ENCODE results near the gene LRRC8E. TPM values are rescaled to one million over a fixed set of nuclear protein-coding genes. Genes with fewer than 3 reads are reported as not detected.

The LRRC8E gene
- total and polyA plus RNA-seq, 2 of the 8 experiments (the other 6 are each of a cell fraction or from before 2014, with no cell fraction given): 2.7 to 2.9 TPM

GRCh38 chr19:7921967-7922835, 33.9 kb downstream of the LRRC8E start:
- Histone ChIP-seq H2BK15ac (ENCODE audit: low read length) (no peak overlapping the region), H4K20me1 (replicated peaks in 1 of 2; ENCODE audit: control insufficient read depth in 1 of 2, insufficient read depth in 2 of 2, low read length in 2 of 2) (peaks cover 10 to 15% of the 10 kb centered on the region in 2 experiments), H3K23me2 (ENCODE audit: low read depth, low read length) (peaks cover 20% of the 10 kb centered on the region), H3K56ac (replicated peaks; ENCODE audit: insufficient read length, low read depth, low read length) (no peak overlapping the region), H3K27me3 (replicated peaks in 1 of 4; ENCODE audit: control insufficient read depth in 3 of 4, extremely low read depth in 1 of 4, insufficient read depth in 3 of 4, low read length in 3 of 4) (peaks cover 5 to 18% (median 16%) of the 10 kb centered on the region in 4 experiments; a peak in 6 of 7 replicates), H4K5ac (ENCODE audit: insufficient read length, low read depth, low read length) (no peak overlapping the region), H3K9ac (replicated peaks in 1 of 4; ENCODE audit: extremely low read depth in 1 of 4, low read depth in 3 of 4, low read length in 3 of 4) (no peak overlapping the region), H3K79me2 (ENCODE audit: control insufficient read depth in 1 of 2, insufficient read depth in 2 of 2, low read length in 2 of 2) (no peaks in the 10 kb centered on the region), H3K4ac (replicated peaks; ENCODE audit: insufficient read length, low read depth, low read length) (no peak overlapping the region), H2BK5ac (ENCODE audit: low read depth, low read length) (no peak overlapping the region), H2BK120ac (replicated peaks; ENCODE audit: low read depth, low read length) (no peak overlapping the region), H4K91ac (replicated peaks; ENCODE audit: insufficient read length, low read length) (no peak overlapping the region), H3K9me3 (ENCODE audit: insufficient read depth in 2 of 2, low read depth in 1 of 2, low read length in 1 of 2) (no peaks in the 10 kb centered on the region), H2AFZ (ENCODE audit: low read length) (no peak overlapping the region), H2BK12ac (ENCODE audit: low read depth, low read length) (no peak overlapping the region), H3K4me2 (ENCODE audit: insufficient read depth in 1 of 2, low read depth in 2 of 2, low read length in 2 of 2) (no peak overlapping the region; a peak in 1 of 4 replicates), H2AK5ac (ENCODE audit: low read depth, low read length) (no peak overlapping the region), H3K27ac (ENCODE audit: low read depth, low read length) (no peak overlapping the region), H3K4me1 (replicated peaks in 1 of 4; ENCODE audit: control insufficient read depth in 3 of 4, insufficient read depth in 4 of 4, low read length in 3 of 4) (peaks cover 0 to 25% (median 12%) of the 10 kb centered on the region in 4 experiments; a peak in 5 of 7 replicates), H3K36me3 (ENCODE audit: control insufficient read depth in 2 of 4, insufficient read depth in 4 of 4, low read length in 3 of 4) (peaks cover 0 to 3% (median 0%) of the 10 kb centered on the region in 4 experiments; a peak in 2 of 8 replicates), H4K8ac (ENCODE audit: extremely low read depth, insufficient read depth, low read length) (no peak overlapping the region), H3K79me1 (ENCODE audit: low read depth, low read length) (no peaks in the 10 kb centered on the region), H3K18ac (ENCODE audit: extremely low read depth, low read length) (no peak overlapping the region), H2BK20ac (ENCODE audit: low read length) (no peak overlapping the region), H3K23ac (ENCODE audit: insufficient read length) (no peak overlapping the region), H3K14ac (ENCODE audit: insufficient read length) (no peak overlapping the region), H3K4me3 (ENCODE audit: extremely low read depth in 1 of 4, insufficient read depth in 2 of 4, low read depth in 3 of 4, low read length in 4 of 4) (no peak overlapping the region)
- 93% methylated on average over 31 of the region's 31 CpGs; no CpG with 5 or more reads in 1 of the 2 experiments for WGBS, 2 experiments (ENCODE audit: extremely low coverage in 1 of 2, insufficient coverage in 1 of 2, insufficient read length in 1 of 2, insufficient replicate concordance in 2 of 2, low coverage in 1 of 2, low lambda C conversion rate in 2 of 2, missing lambda C conversion rate in 1 of 2)
- POLR2A ChIA-PET (ENCODE audit: partially characterized antibody): interaction anchor here (0.6 to 10.6 kb wide), 8 partner anchors 8 to 281 kb away, joined by 3 to 106 read pairs (median 8); partner anchors contain the start of genes MAP2K7 and TIMM44
- DNase-seq (ENCODE audit: low read depth in 1 of 2, low spot score in 2 of 2) (no peak), FAIRE-seq (no peak)
- CTCF ChIA-PET (ENCODE audit: partially characterized antibody): interaction anchor here (0.6 to 9.0 kb wide), 11 partner anchors 13 to 130 kb away, joined by 3 to 112 read pairs (median 4); partner anchors contain the start of genes CCL25, PRR36 and TIMM44
- TF ChIP-seq TCF12 (IDR thresholded peaks at IDR 0.05; ENCODE audit: low read depth, low read length): no peak
- TF ChIP-seq CTCF (IDR thresholded peaks at IDR 0.05; ENCODE audit: control extremely low read depth in 1 of 3, insufficient read depth in 1 of 3, low read depth in 1 of 3, low read length in 3 of 3): peak; percentile 5 to 36 (median 21); a peak in 2 of 4 replicates

Measured in H1 (cell line).